Hematopoietic multipotent progenitor cell treated with erythropoietin and hydrocortisone succinate and interleukin-3 and kit ligand, for 4 days (in vitro differentiated cells): ENCODE data around the gene GNL3L.
"Not testable (repeated sequence)": the region's sequence is repeated elsewhere in the genome, so short reads cannot be mapped to it uniquely, and the experiment has no call there.

Experiments
- DNase-seq: peaks from one replicate; pipeline ENCODE4 v3.0.0-alpha.2; 2015

GNL3L gene

DNA sequence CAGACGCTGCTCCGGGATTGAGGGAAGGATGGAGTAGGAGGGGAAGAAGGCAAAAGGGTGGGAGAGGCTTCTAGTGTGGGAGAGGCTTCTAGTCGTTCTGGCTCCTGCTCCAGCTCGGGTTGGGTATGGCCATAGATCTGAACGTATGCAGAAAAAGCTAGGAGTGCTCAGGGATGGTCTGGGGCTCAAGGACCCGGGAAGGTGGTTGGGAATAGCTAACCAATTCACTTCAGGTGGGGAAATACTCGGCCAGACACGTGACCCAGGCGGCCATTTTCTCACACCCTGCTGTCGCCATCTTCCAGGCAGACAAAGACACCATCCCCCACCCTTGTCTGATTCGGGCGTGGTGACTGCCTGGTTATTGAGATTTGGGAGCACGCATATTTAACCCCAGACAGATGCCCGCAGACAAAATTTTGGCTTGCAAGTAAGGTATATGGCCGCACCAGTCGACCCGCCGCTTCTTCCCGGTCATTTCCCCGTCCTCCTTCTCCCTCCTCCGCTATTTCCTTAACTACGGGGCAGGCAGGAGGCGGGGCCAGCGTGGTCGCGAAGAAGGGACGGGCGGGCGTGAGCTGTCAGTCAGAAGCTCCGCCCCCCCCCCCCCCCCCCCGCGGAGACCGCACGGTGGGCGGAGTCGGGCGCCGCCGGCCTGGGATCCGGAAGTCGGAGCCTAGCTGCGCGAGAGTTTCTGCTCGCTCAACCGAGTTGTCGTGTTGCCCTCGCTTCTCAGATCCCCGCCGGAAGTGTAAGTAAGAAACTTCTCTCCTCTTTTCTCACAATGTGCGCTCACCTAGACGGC, at the start of gene GNL3L:
Gene GNL3L (plus strand): TSS at position 668 of the 805 bp plus-strand sequence. CDS start 2,348 bp downstream, outside the sequence.
- DNase-seq = peak; percentile 93

DNA sequence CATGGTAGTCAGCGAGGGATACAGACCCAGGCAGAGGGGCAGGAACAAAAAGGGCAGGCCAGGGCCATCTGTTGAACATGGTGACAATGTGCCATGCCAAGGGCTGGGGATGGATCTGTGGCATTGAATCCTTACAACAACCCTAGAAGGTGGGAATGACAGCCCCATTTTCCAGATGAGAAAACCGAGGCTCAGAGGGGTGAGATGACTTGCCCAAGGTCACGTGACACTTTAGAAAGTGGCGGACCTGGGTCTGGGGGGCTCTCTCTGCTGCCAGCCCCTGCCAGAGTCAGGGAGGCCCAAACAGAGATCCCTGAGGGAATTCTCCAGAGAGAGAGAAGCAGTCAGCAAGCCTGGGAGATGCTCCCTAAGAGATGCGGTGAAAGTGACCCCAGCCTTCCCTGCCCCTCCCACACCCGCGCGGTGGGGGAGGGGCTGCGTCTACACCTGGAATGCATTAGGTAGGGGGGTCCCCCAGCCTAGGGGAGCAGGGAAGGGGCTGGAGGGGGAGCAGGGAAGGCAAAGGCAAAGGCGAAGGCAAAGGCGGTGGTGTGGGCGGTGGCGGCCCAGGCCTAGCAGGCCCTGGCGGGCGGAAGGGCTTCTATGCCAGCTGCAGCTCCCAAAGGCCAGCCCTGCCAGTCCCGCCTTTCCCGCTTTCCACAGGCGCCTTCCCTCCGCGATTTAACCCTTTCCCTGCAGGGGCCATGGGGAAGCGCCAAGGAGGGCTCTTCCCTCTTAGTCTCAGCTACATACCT, 47.0 kb upstream of the GNL3L start:
- DNase-seq = no peak

GRCh38 chrX:54483946-54484345, 46.1 kb upstream of the GNL3L start:
- DNase-seq = no peak

GRCh38 chrX:54484666-54485065, 45.4 kb upstream of the GNL3L start:
- DNase-seq = no peak

DNA sequence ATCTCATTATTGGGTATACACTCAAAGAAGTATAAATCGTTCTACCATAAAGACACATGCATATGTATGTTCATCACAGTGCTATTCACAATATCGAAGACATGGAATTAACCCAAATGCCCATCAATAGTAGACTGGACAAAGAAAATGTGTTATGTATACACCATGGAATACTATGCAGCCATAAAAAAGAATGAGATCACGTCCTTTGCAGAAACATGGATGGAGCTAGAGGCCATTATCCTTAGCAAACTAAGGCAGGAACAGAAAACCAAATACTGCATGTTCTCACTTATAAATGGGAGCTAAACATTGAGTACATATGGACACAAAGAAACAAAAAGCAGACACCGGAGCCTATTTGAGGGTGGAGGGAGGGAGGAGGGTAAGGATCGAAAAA, 40.2 kb upstream of the GNL3L start:
- DNase-seq = not testable (repeated sequence)

DNA sequence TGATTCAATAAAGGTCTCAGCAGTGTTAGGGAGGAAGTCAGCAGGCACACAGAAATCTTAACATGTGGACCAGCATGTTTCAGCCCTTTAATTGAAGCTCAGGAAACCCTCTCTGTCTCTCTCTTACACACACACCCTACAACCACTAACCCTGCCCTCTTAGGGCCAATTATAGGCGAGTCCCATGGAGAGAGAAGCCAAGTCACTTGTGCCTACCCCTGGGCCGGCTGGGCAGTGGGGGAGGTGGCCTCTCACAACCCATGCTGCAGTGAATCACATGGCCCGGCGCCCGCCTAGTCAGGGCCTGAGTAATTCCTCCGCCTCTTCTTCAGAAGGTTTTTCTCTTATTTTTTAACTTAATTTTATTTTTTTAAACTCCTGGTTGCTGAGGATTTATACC, 37.7 kb upstream of the GNL3L start:
- no peak for DNase-seq

- no peak for DNase-seq
These were observed 35.6 kb upstream of the GNL3L start for GRCh38 chrX:54494166-54494988.

DNA sequence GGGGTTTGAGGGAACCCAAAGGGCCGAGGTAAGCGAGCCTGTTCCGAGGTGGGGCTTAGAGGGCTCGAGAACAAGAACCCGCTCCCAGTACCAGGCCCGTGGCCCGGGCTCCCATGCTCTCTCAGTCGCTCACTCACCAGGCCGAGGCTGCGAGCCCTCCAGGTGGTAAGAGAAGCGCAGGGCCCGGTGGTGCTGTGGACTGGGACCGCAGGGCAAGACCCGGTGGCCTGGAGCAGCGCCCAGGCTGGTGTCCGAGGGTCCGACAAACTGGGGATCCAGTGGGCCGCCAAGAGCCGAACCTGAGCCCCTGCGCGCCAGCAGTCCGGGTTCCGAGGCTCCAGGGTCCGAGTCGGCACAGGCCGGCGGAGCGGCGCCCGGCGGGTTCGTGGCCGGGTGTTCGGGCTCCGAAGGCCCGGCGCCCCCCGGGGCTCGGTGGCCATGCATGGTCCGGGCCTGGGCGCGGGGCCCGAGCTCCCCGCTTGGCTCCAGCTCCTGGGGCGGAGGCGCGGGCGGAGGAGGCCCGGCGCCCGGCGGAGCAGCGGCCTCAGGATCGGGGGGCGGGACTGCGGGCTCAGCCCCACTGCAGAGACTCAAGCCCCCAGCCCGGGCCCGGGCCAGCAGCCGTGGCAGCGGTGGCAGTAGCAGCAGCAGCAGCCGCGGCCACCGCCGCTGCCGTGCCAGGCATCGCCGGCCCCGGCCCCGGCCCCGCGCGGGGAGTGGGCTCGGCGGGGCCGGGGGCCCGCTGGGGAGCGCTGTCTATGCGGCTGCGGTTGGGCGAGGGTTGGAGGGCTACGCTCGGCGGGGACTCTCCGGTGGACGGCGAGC, 34.8 kb upstream of the GNL3L start:
- no peak for DNase-seq

DNA sequence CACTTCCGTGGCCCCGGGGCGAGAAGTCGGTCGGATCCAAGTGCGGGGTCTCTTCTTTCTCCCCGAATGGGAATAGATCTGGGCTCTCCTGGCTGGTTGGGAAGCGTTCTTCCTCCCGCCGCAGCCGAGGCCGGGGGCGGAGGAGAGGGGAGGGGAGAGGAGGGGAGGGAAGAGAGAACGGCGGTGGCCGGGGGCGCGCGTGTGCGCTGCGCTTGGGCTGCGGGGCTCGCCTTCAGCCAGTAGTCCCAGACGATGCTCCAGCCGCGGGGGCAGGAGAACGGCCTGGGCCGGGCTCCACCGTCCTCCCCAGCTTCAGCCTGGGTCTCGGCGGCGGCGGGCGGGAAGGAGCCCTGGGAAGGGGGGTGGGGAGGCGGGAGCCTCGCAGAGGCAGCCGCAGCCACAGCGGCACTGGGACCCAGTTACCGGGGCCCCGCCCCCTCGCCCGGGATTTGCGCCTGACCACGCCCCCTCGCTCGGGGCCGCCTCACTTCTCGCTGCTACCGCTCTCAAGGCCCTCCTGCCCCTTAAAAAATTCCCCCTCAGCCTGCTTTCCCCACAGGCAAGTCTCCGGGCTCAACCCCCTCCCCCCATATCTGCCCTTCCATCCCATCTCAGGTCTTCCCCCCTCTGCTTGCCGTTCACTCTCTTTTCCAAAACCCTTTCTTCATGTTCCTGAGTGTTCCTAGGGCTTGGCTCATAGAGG, 34.1 kb upstream of the GNL3L start, which contains the start of gene FGD1:
Gene FGD1 (minus strand): TSS at position 421 of the 703 bp plus-strand sequence. CDS start 802 bp downstream, outside the sequence.
- DNase-seq = peak; percentile 30

DNA sequence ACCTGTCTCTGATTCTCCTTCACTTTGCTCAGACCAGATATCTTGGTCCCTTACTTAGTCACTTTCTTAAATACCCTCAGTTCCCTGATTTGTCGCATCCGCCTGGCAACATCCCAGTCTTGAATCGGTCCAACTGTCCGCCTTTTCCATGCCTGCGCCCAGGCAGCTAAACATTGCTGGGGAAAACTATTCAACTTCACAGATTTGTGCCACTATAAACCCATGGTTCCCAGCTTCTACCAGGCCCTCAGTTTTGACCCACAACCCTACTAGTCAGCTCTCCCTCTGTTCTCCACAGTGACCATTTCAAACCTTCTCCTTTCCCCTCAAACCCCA, 33.5 kb upstream of the GNL3L start:
- no peak for DNase-seq

- DNase-seq = no peak
These were observed 33.1 kb upstream of the GNL3L start for GRCh38 chrX:54496936-54497335.

DNA sequence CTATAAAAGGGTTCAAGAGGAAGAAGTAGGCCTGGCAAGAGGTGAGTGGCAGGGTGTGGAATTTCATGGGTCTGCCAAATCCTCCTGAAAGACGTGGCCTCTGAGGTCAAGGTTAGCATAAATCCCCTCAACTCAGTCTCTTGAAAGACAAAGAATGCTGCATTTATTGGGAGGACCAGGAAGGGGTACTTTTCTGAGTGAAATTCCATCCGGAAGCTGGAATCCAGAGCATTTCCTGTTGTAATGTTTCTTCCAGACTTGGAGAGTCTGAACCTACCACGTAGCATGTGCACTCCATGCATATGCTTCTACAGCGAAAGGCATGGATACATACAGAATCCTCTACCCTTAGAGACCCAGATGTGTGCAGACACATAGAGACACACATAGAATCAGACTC, 20.6 kb upstream of the GNL3L start:
- DNase-seq = no peak

- no peak for DNase-seq
These were observed 868 bp upstream of the GNL3L start for GRCh38 chrX:54529151-54529550.

GRCh38 chrX:54530357-54530900, 410 bp downstream of the GNL3L start:
- DNase-seq = peak; percentile 14

DNA sequence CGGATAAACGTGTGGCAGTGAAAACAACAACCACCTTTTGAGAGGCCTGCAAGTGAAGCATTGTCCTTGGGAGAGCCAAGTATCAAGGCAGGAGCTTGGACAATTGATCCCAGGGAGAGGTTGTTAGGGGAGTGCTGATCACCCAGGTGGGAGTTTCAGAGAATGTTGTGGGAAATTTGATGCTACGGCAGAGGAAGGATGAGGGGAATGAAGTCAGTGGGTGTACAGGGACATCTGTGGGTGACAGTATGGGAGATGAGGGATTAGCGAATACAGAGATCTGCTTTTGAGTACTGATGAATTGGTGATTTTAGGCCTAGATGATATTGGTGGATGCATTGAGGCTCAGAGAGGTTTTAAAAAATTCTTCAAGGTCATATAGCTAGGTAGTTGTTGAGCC, 4.3 kb downstream of the GNL3L start:
- no peak for DNase-seq

- no peak for DNase-seq
These were observed 10.3 kb downstream of the GNL3L start for GRCh38 chrX:54540289-54540688.

GRCh38 chrX:54542239-54542638, 12.2 kb downstream of the GNL3L start:
- not testable (repeated sequence) for DNase-seq

DNA sequence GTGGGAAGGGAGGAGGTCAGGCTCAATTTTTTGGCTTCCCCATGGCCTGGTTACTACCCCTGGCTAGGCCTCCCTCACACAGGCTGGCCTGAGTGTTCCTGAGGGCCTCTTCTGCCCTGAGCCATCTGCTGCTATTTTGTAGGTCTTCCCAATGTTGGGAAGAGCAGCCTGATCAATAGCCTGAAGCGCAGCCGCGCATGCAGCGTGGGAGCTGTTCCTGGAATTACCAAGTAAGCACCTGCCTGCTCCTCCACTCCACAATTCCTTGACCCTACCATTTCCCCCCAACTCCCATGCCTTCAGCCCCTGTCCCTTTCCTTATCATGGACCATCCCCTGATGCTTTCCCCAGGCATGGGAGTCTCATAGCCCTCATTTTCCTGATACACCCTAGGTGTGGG, 20.8 kb downstream of the GNL3L start:
- DNase-seq = no peak

- DNase-seq = no peak
These were observed 21.8 kb downstream of the GNL3L start for GRCh38 chrX:54551801-54552200.

DNA sequence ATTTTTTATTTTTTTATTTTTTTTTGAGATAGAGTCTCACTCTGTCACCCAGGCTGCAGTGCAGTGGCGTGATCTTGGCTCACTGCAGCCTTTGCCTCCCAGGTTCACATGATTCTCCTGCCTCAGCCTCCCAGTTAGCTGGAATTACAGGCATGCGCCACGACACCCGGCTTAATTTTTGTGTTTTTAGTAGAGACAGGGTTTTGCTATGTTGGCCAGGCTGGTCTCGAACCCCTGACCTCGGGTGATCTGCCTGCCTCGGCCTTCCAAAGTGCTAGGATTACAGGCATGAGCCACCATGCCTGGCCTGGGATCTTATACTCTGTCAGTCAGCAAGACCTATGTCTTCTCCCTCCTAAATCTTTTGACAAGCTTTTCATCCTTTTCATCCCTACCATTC, 25.0 kb downstream of the GNL3L start:
- not testable (repeated sequence) for DNase-seq

GRCh38 chrX:54560411-54560810, 30.4 kb downstream of the GNL3L start:
- DNase-seq = no peak
